HG03060 (cell line): ENCODE results near the gene CAMTA1.
"Not testable (repeated sequence)": the region's sequence is repeated elsewhere in the genome, so short reads cannot be mapped to it uniquely, and the experiment has no call there.

ENCODE experiments used
- ATAC-seq: cut with Tn5 transposase; IDR thresholded peaks from one replicate; pipeline ENCODE4 v1.9.1; 2021; ENCODE audit warnings: low read depth, moderate number of reproducible peaks; ENCODE audit not compliant: unreplicated experiment

The CAMTA1 gene

DNA sequence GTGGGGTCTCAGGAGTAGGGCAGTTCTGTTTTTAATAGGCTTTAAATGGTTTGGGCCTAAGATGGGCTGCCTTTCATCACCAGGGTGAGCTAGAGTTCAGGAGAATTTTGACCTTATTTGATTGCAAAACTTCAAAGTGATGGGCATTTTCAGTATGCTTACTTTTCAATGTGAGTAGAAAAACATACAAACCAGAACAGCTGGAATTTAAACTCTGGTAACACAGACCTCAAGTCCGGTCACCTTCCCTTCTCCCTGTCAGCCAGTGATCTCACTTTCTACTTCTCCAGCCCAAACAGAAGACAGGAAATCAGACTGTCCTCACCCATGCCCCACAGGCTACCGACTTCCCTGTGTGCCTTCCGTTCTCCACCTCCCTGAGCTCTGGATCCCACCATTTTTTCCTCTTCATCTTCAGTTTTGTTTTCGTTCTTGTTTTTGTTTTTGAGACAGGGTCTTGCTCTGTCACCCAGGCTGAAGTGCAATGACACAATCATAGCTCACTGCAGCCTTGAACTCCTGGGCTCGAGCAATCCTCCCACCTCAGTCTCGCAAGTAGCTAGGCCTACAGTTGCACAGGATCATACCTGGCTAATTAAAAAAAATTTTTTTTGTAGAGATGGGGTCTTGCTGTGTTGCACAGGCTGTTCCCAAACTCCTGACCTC lies 374.0 kb downstream of the CAMTA1 start:
- ATAC-seq: no peak

DNA sequence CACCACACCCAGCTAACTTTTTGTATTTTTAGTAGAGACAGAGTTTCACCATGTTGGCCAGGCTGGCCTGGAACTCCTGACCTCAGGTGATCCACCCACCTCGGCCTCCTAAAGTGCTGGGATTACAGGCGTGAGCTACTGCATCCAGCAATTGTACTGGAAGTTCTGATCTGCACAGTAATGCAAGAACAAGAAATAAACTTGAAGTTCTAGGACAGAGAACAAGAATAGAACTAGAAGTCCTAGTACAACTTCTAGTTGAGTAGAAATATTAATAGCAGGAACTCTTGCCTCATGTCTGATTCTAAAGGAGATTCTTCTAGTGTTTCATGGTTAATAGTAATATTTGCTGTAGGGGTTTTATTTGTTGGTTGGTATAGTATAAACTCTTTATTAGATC lies 383.3 kb downstream of the CAMTA1 start:
- not testable (repeated sequence) for ATAC-seq

DNA sequence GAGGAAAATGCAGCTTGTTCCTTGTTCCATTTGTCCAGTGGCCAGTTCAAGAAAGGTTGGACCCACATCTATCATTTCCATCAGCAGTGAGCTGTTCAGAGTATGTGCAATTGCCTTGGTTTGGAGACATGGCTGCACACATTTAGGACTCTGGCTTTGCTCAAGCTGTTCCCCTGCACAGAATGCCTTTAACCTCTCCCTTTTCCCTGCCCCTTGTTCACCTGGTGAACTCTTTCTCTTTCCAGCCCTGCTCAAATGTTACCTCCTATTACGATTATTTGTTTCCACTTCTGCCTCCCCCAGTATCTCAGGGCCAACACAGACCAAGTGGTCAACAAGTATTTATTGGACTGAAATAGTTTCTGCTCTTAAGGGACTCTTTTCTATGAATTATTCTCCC lies 385.9 kb downstream of the CAMTA1 start:
- ATAC-seq: no peak

DNA sequence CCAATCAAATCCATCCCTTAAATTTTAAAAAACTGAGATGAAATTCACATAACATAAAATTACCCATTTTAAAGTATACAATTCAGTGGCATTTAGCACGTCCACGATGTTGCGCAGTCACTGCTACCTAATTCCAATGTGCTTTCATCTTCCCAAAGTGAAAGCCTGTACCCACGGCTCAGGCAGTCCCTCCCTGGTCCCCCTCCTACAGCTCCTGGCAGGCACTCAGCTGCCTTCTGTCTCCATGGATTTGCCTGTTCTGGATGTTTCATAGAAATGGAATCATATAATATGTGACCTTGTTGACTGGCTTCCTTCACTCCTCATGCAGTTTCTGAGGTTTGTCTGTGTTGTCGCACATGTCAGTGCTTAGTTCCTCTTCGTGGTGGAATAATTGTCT lies 386.3 kb downstream of the CAMTA1 start:
- no peak for ATAC-seq

DNA sequence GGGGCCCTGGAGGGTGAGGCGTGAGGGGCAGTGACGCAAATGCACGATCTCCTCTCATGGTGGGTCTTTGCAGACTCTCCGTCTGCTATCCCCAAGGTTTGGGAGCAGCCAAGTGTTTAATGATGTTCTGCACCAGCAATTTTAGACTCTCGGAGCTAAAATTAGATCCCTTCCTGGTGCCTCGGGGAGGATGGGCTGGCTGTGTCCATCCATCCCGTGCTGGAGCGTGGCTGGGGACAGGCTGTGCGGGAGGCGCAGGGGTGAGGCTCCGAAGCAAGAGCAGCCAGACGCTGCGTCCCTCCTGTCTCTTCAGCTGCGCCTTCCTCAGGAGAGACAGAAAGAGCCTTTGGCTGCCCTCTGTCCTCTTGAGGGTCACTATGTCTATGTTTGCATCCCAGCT lies 387.6 kb downstream of the CAMTA1 start:
- no peak for ATAC-seq

DNA sequence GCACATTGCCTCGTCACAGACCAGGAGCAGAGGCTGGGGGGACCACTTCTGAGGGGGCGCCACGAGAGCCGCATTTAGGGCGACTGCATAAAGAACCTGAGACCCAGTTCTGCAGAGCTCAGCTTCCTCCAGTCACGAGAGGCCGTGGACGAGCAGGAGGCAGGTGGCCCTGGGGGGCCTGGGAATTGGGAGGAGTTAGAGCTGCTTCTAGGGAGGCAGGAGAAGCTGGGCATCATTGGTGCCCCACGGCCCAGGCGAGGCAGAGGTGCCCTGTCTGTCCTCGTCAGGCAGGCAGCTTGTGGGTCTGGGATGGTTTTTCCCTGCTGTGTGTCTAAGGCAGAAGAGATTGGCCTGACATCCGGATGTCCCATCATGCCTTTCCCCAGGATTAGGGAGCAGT lies 389.3 kb downstream of the CAMTA1 start:
- ATAC-seq: no peak

DNA sequence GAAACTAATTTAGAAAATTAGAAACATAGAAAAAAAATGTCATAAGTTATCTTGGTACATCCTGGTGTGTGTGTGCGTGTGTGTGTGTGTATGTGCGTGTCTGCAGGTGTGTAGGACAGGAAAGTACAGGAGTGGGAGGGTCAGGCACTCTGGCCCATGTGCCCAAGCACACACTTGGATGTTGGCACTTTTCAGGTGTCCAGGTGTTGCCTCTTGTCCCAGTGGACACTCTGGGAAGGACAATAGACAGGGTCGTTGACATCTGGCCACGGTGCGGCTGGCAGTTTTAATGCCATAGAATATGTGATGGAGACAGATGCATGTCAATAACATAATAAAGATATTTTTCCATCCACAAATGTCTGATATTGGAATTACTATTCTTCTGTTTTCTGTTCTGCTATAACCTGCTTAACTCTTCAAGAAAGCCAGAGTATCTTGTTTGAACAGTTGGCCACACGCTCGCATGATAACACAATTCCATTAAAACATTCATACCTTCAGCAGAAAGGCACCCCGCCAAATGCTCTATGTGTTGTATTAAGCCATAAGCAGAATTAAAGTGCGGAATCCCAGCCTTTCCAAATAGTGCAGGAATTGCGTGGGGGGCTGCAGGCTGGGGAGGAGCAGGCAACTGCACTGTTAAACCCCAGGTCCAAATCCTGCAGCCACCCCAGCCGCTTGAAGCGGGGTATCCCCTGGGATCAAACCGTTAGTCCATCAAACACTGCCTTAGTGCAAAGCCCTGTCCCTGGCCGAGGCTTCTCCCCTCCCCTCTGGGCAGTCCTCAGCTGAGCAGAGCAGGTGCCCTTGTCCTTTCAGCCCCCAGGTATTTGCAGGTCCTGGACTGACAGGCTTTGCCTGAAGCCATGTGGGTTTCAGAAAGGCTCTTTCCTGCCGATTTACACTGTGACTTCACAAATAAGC lies 390.0 kb downstream of the CAMTA1 start:
- no peak for ATAC-seq

DNA sequence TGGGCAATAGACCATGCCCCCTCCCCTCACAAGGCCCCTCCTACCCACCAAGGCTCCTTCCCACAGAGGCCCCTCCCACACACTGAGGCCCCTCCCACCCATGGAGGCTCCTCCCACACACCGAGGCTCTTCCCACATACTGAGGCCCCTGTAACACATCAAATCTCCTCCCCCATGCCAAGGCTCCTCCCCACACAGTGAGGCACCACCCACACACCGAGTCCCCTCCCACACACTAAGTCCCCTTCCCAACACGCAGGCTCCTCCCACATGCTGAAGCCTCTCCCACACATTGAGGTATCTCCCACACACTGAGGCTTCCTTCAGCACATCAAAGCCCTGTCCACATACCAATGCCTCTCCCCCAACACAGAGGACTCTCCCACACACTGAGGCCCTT lies 391.8 kb downstream of the CAMTA1 start:
- no peak for ATAC-seq

DNA sequence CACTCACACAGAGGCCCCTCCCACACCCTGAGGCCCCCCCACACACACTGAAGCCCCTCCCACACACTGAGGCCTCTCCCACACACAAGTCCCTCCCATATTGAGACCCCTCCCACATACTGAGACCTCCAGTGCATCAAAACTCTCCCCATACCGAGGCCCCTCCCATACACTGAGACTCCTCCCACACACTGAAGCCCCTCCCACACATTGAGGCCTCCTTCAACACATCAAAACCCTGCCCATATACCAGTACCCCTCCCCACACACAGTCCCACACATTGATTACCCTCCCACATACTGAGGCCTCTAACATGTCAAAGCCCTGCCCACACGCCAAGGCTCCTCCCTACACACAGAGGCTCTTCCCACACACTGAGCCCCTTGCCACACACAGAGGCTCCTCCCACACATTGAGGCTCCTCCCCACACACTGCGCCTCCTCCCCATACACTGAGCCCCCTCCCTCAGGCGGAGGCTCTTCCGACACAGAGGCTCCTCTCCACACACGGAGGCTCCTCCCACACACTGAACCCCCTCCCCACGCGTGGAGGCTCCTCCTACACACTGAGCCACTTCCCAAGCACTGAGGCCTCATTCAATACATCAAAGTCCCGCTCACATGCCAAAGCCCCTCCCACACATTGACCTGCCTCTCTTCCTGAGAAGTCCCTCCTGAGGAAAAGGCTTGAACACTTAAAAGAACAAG lies 392.3 kb downstream of the CAMTA1 start:
- no peak for ATAC-seq

DNA sequence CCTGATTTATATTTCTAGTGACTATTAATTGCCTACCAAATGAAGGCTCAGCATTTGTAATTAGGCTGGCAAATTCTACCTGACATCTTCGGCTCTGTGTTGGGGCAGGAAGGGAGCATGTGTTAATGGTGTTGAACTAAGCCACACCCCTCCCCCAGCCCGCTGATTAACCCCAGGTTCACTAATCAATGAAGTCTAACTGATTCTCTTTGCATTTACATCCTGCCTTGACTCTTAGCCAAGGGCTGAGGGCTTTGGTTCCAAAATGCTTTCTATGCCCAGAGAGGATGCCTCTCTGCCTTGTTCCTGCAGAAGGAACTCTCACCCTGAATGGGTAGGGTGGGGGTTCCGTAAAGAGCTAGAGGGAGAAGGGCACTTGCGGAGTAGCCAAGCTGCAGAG lies 393.1 kb downstream of the CAMTA1 start:
- ATAC-seq: no peak

DNA sequence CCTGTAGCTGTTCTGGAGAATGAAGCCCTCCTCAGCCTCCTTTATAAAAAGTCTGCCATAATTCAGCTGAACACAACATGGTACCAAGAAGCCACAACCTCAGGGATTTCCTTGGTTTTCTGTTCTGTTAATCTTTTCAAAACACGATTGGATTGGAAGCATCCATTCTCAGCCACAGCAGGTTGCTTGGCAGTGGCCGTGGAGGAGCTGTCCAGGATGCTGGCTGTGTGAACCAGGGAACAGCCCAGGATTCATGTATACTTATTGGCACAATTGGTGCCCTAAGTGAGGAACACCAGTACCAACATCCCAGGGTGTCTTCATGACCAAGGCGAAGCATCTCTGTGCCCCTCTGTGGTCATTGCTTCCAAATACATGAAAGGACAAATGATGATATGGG lies 393.5 kb downstream of the CAMTA1 start:
- ATAC-seq: no peak

DNA sequence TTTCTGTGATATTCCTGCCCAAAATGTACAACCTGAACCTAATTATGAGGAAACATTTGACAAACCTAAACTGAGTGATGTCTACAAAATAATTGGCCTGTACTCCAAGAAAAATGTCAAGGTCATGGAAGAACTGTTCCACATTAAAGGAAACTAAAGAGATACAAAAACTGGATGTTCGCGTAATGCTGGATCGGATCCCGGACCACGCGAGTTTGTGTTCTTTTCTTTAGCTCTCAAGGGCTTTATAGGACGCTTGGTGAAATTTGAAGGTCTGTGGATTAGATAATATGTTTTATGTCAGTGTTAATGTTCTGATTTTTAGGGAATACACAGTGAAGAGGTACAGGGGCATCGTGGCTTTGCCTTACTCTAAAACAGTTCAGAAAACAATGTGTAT lies 400.5 kb downstream of the CAMTA1 start:
- no peak for ATAC-seq

DNA sequence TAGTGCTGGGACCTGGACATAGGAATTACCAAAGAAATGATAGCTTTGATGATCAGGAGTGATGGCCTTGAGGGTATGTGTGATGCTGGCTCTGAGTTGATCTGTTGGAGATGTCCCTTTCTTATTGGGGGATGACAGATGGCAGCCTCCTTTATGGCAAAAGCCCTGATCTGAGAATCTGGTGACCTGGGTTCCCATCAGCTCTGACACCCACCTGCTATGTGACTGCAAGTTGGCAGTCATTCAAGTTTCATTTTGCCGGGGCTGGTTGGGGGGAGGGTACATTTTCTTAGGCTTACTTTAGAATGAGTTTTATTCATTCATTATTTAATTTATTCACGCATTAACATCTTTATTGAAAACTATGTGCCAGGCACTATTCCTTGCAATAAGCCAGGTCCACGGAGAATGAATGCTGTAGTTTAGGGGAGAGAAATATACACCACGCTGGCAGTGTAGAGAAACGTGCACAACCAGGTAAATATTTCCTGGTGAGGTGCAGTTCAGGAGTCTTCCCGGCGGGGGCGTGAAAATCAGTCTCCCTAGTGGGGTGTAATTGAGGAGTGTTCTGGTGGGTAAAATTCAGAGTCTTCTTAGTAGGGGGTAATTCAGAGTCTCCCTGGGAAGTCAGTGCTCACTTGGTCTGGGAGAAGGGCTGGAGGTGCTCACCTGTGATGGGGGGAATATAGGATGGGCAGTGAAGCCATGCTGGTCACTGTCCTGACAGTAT lies 401.3 kb downstream of the CAMTA1 start:
- no peak for ATAC-seq

DNA sequence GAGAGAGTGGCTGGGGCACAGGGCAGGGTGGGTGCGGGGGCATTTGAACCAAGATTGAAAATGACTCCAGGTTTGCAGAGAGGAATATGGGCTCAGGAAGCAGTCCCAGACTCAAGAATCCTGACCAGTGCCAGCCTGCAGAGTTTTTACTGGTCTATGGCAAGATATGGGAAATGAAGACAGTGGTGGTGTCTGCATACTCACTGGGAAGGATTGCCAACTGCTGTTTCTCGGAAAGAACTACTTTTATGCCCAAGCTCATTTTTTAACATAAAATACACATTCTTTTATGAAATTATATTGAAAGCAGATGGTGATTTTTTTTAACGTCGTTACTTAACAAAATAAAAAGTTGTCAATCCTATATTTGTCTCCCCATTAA lies 401.8 kb downstream of the CAMTA1 start:
- ATAC-seq: no peak

DNA sequence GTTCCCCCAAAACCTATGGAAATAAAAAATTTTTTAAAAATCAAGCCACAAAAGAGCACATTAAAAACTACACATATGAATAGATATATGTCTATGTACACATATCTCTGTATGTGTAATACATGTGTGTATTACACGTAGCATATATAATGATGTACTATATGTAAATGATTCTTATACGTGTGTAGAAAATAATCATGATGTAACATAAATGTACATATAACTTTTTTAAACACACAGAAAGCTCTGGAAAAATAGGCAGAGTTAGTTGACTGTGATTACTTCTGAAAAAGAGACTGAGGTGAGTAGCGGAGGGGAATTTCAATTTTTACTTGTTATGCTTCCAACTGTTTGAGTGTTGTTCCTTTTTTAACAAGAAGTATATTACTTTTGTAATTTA lies 405.0 kb downstream of the CAMTA1 start:
- ATAC-seq: no peak

DNA sequence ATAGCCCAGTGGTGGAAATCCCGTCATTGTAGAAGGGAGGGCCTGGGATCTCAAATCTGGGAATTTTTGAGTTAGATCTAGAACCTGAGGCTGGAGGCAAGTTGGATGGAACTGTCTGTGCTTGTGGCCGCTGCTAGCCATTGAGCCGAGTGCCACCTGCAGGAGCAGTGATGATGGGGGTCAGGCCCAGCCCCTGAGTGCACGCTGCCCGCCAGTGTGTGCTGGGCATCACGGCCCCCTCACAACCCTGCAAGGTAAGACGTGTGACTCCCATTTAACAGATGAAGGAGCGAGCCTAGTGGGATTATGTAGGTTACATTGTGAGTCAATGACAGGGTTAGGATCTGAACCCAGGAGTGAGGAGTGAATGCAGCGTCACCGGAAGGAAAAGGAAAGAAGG lies 407.2 kb downstream of the CAMTA1 start:
- ATAC-seq: no peak

DNA sequence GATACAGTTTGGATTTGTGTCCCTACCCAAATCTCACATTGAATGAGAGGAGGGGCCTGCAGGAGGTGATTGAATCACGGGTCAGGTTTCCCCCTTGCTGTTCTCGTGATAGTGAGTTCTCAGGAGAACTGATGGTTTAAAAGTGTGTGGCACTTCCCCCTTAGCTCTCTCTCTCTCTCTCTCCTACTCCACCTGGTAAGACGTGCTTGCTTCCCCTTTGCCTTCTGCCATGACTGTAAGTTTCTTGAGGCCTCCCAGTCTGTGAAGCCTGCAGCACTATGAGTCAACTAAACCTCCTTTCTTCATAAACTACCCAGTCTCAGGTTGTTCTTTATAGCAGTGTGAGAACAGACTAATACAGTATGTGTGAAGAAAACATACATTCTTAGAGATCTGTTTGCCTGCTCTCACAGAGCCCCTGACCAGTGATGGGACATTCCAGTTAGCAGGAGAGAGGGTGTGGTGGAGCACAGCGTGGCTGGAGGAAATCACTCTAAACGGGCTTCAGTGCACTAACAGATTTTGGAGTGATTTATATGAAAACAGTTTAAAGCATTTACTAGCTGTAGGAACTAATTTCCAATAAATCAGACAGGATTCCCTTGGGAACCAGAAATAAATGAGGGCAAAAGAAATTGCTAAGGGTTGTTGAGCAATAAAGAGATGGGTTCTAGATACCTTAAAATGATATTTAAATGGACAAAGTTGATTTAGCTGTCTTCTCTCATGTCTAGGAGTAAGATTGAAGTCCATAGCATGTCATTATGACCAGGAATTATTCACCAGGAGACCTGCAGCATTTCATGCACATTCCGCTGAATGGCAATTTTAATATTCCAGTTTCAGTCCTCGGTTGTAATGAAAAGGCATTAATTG lies 411.0 kb downstream of the CAMTA1 start:
- ATAC-seq: no peak

DNA sequence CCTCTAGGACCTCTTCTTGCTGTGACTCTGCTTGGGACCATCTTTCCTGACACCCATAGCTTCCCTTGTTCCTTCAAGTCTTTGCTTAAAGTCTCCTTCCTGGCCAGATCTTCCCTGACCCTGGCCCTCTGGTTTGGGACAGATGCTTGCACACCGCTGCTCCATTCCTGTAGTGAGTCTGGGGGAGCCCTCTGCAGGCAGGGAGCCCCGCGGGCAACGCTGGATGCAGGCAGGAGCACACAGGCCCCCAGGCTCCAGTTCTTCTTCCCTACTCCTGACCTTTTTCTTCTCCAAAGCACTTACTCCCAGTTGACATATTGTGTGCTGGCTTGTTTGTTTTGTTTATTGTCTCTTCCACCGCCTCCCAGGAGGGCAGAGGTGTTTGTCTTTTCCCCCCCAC lies 413.4 kb downstream of the CAMTA1 start:
- no peak for ATAC-seq

DNA sequence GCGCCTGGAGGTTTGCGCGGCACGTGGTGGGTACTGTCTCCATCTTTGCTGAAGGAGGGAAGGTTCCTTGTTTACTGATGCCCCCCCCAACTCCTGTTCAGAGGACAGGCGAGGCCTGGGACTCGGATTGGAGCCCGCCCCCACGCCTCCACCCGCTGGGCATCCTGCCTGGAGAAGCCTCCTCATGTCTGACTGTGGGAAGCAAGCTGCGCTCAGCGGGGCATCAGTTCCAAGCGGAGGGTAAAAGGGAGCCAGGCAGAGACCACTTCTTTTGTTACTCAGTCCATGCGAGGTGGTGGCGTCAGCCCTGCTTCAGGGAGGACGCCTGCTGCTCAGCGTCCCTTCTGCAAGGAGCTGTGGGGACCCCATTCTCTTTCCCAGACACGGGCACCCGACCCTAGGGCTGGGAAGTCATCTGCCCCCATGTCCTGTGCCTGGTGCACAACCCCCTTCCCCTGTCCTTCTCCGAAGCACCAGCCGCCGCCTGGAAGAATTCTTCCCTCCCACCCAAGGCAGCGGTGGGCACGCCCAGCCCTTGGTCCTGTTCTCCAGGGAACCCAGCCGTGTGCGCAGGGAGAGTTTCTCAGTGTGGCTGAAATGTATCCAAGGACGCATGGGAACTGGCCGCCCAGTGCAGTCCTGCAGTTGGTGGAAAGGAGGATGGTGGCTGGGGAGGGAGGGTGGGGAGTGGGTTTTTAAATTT lies 414.0 kb downstream of the CAMTA1 start:
- ATAC-seq: no peak
